GM23338 (cell line): ENCODE data around the gene MPEG1.

Experiments
- CTCF ChIP-seq, 2 experiments: fragments of 200-600 bp in 1 of 2; sonication (generic) in 1 of 2; conservative IDR thresholded peaks; 2 replicates each; pipeline versions ENCODE4 v1.5.1 to v1.6.1; 2016 to 2017; ENCODE audit warnings: antibody characterized with exemption in 2 of 2, low read depth in 2 of 2, mild to moderate bottlenecking in 2 of 2, moderate library complexity in 1 of 2
- ETS1 ChIP-seq: IDR thresholded peaks from 2 replicates; pipeline ENCODE4 v1.6.1; 2016; ENCODE audit warnings: antibody characterized with exemption
- EZH2 ChIP-seq: fragments of 200-600 bp; sonication (generic); IDR thresholded peaks from one replicate; pipeline ENCODE4 v1.8.0; 2017; ENCODE audit warnings: antibody characterized with exemption, mild to moderate bottlenecking, low read depth; ENCODE audit not compliant: unreplicated experiment
- EZH2phosphoT487 ChIP-seq: fragments of 200-600 bp; sonication (generic); IDR thresholded peaks from one replicate; pipeline ENCODE4 v1.8.1; 2018; ENCODE audit warnings: antibody characterized with exemption; ENCODE audit not compliant: unreplicated experiment
- POLR2AphosphoS5 ChIP-seq: IDR thresholded peaks from 2 replicates; pipeline ENCODE4 v1.6.1; 2016; ENCODE audit warnings: antibody characterized with exemption, low read depth
- REST ChIP-seq: IDR thresholded peaks from one replicate; pipeline ENCODE4 v1.6.1; 2018; ENCODE audit warnings: antibody characterized with exemption; ENCODE audit not compliant: unreplicated experiment

- TF ChIP-seq POLR2AphosphoS5 = no peak
- no peak for TF ChIP-seq CTCF (conservative IDR thresholded peaks at IDR 0.05; ENCODE audit: low read depth in 2 of 2)
- no peak for TF ChIP-seq EZH2
- no peak for TF ChIP-seq ETS1
- no peak for TF ChIP-seq REST
- TF ChIP-seq EZH2phosphoT487 = no peak
These were observed 27.9 kb downstream of the MPEG1 start for GRCh38 chr11:59184691-59185339.
